ENCODE measurements around the gene SPHKAP. TPM values are rescaled to one million over a fixed set of nuclear protein-coding genes. Genes with fewer than 3 reads are reported as not detected.
A peak's percentile ranks its signal among the peaks of the same experiment; 100 is the strongest.

Gene SPHKAP
- total and polyA plus RNA-seq, 2 of the 13 experiments (the other 11 are each of a cell fraction or from before 2014, with no cell fraction given), result not detected

DNA sequence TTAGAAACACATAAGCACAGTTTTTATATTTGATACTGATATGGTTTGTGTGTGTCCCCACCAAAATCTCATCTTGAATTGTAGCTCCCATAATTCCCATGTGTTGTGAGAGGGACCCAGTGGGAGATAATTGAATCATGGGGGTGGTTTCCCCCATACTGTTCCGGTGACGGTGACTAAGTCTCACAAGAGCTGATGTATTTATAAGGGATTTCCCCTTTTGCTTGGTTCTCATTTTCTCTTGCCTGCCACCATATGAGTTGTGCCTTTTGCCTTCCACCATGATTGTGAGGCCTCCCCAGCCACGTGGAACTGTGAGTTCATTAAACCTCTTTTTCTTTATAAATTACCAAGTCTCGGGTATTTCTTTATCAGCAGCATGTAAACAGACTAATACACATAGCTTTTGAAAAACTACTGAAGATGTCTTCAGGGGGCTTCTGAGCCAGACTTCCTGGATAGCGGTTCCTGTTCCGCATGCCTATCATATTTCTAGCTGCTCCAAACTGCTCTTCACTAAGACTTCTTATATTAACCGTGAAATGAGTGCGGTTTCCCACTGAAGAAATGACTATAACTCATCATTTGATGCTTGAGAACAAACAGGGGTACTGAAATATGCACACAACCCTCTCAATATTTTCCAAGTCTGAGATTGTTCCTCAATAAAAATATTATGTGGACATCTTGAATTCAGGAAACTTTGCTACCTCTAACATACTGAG, 75.8 kb downstream of the SPHKAP start (continued):
- TF ChIP-seq, protein P1, sequence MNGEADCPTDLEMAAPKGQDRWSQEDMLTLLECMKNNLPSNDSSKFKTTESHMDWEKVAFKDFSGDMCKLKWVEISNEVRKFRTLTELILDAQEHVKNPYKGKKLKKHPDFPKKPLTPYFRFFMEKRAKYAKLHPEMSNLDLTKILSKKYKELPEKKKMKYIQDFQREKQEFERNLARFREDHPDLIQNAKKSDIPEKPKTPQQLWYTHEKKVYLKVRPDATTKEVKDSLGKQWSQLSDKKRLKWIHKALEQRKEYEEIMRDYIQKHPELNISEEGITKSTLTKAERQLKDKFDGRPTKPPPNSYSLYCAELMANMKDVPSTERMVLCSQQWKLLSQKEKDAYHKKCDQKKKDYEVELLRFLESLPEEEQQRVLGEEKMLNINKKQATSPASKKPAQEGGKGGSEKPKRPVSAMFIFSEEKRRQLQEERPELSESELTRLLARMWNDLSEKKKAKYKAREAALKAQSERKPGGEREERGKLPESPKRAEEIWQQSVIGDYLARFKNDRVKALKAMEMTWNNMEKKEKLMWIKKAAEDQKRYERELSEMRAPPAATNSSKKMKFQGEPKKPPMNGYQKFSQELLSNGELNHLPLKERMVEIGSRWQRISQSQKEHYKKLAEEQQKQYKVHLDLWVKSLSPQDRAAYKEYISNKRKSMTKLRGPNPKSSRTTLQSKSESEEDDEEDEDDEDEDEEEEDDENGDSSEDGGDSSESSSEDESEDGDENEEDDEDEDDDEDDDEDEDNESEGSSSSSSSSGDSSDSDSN (CRISPR knock-in tag; IDR thresholded peaks at IDR 0.05), result no peak
- no peak for TF ChIP-seq FOXK2 (IDR thresholded peaks at IDR 0.05)

DNA sequence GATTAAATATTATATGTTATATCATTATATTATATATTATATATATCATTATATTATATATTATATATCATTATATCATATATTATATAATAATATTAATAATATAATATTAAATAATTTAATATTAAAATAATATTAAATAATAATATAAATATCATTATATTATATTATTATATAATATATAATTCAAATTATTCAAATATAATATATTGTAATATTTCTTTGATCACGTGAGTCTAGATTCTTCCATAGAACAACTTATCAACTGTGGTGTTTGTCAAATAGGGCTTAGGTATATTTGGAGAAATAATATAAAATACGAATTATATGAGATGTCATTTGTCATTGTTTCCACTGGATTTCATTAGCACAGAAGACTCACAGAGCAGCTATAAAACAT, 77.3 kb downstream of the SPHKAP start:
- TF ChIP-seq ELF3 (CRISPR knock-in tag; IDR thresholded peaks at IDR 0.05), result no peak
- no peak for TF ChIP-seq NKX3-1 (CRISPR knock-in tag; IDR thresholded peaks at IDR 0.05)
- no TSS peak for BruUV-seq (replicated peaks)
- DNase-seq (ENCODE audit: low spot score) (no peak), ATAC-seq (no peak), FAIRE-seq (no peak)
- Histone ChIP-seq H3K27me3 (ENCODE audit: control insufficient read depth in 1 of 2, insufficient read depth in 2 of 2, low read length in 2 of 2) (no peaks in the 10 kb centered on the region), H3K4me2 (ENCODE audit: low read depth, low read length) (no peak overlapping the region), H3K79me2 (ENCODE audit: insufficient read depth, low read length) (no peaks in the 10 kb centered on the region), H3K4me1 (ENCODE audit: insufficient read depth, low read length) (no peaks in the 10 kb centered on the region), H4K20me1 (ENCODE audit: insufficient read depth, low read length) (no peaks in the 10 kb centered on the region), H3K4me3 (replicated peaks in 1 of 3; ENCODE audit: insufficient read depth in 1 of 3, low read depth in 2 of 3, low read length in 3 of 3) (no peak overlapping the region), H3K27ac (ENCODE audit: extremely low read length, insufficient read depth, low read length) (no peak overlapping the region), H3K36me3 (replicated peaks in 1 of 2; ENCODE audit: control insufficient read depth in 1 of 2, insufficient read depth in 2 of 2, low read length in 2 of 2) (no peaks in the 10 kb centered on the region), H2AFZ (ENCODE audit: low read length) (no peak overlapping the region), H3K9ac (ENCODE audit: insufficient read depth, low read depth, low read length) (no peak overlapping the region), H3K9me3 (ENCODE audit: low read length) (no peaks in the 10 kb centered on the region)
- POLR2A ChIA-PET, result no interaction called here
- 28% methylated on average over 2 of the region's 2 CpGs for WGBS (ENCODE audit: low lambda C conversion rate)
- in situ Hi-C loops (cut with HindIII; ENCODE audit: extremely low pct_ligation_motif_present, low pct_unique_long_range_greater_than_20kb) (no loop called here), intact Hi-C loops (cut with micrococcal nuclease; ENCODE audit: unreplicated experiment) (no loop called here)
- CTCF ChIA-PET (ENCODE audit: low intra/inter-chr PET ratio, low total read pairs), result no interaction called here

DNA sequence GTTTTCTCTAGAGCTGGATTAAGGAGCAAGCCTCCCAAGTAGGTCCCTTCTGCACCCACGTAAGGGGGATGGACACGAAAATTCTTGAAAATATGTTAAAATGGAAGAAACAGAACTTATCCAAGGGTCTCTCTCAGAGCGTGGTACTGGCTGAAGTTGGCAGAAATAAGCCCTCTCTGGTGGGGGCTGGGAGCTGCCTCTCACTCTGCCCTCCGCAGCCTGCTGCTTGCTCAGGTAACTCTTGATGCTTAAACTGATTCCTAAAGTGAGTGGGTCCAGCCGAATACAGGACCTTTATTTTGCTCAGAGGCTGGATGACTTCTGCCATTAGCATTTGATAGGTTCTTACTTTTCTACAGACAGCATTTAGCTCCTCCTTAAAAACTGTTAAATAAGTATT, 78.1 kb downstream of the SPHKAP start:
- WGBS (ENCODE audit: low lambda C conversion rate), result 23% methylated on average over 5 of the region's 5 CpGs
- H3K4me1 ChIP-seq (ENCODE audit: insufficient read depth, low read length), result no peaks in the 10 kb centered on the region
- H3K27ac ChIP-seq (ENCODE audit: extremely low read length, insufficient read depth, low read length), result no peak overlapping the region
- no peak overlapping the region for H3K4me3 ChIP-seq (replicated peaks in 1 of 3; ENCODE audit: insufficient read depth in 1 of 3, low read depth in 2 of 3, low read length in 3 of 3)
- ChIA-PET POLR2A (no interaction called here), CTCF (ENCODE audit: low intra/inter-chr PET ratio, low total read pairs) (no interaction called here)
- no peak for DNase-seq (ENCODE audit: low spot score)
- intact Hi-C loops (cut with micrococcal nuclease; ENCODE audit: unreplicated experiment) (no loop called here), in situ Hi-C loops (cut with HindIII; ENCODE audit: extremely low pct_ligation_motif_present, low pct_unique_long_range_greater_than_20kb) (no loop called here)
- no peaks in the 10 kb centered on the region for H3K79me2 ChIP-seq (ENCODE audit: insufficient read depth, low read length)
- H2AFZ ChIP-seq (ENCODE audit: low read length), result no peak overlapping the region
- no peaks in the 10 kb centered on the region for H4K20me1 ChIP-seq (ENCODE audit: insufficient read depth, low read length)
- H3K9me3 ChIP-seq (ENCODE audit: low read length), result no peaks in the 10 kb centered on the region
- no peak overlapping the region for H3K4me2 ChIP-seq (ENCODE audit: low read depth, low read length)
- 0 out of 3 replicates have a peak, but pooled peaks have one; percentile 24 for ATAC-seq
- no TSS peak for BruUV-seq (replicated peaks)
- no peak for FAIRE-seq
- no peak overlapping the region for H3K9ac ChIP-seq (ENCODE audit: insufficient read depth, low read depth, low read length)
- no peaks in the 10 kb centered on the region for H3K27me3 ChIP-seq (ENCODE audit: control insufficient read depth in 1 of 2, insufficient read depth in 2 of 2, low read length in 2 of 2)
- H3K36me3 ChIP-seq (replicated peaks in 1 of 2; ENCODE audit: control insufficient read depth in 1 of 2, insufficient read depth in 2 of 2, low read length in 2 of 2), result no peaks in the 10 kb centered on the region
- no peak for TF ChIP-seq ZNF7 (CRISPR knock-in tag; IDR thresholded peaks at IDR 0.05)
- no peak for TF ChIP-seq ZNF430 (CRISPR knock-in tag; IDR thresholded peaks at IDR 0.05)
- no peak for TF ChIP-seq ZNF556 (CRISPR knock-in tag; IDR thresholded peaks at IDR 0.05; ENCODE audit: borderline replicate concordance)
- TF ChIP-seq, protein P2, sequence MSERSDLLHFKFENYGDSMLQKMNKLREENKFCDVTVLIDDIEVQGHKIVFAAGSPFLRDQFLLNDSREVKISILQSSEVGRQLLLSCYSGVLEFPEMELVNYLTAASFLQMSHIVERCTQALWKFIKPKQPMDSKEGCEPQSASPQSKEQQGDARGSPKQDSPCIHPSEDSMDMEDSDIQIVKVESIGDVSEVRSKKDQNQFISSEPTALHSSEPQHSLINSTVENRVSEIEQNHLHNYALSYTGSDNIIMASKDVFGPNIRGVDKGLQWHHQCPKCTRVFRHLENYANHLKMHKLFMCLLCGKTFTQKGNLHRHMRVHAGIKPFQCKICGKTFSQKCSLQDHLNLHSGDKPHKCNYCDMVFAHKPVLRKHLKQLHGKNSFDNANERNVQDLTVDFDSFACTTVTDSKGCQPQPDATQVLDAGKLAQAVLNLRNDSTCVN (CRISPR knock-in tag; IDR thresholded peaks at IDR 0.05; ENCODE audit: borderline replicate concordance), result no peak
- TF ChIP-seq, protein P3, sequence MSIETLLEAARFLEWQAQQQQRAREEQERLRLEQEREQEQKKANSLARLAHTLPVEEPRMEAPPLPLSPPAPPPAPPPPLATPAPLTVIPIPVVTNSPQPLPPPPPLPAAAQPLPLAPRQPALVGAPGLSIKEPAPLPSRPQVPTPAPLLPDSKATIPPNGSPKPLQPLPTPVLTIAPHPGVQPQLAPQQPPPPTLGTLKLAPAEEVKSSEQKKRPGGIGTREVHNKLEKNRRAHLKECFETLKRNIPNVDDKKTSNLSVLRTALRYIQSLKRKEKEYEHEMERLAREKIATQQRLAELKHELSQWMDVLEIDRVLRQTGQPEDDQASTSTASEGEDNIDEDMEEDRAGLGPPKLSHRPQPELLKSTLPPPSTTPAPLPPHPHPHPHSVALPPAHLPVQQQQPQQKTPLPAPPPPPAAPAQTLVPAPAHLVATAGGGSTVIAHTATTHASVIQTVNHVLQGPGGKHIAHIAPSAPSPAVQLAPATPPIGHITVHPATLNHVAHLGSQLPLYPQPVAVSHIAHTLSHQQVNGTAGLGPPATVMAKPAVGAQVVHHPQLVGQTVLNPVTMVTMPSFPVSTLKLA (IDR thresholded peaks at IDR 0.05), result no peak
- TF ChIP-seq ZNF777 (CRISPR knock-in tag; IDR thresholded peaks at IDR 0.05), result no peak
